HuH-7 (cell line): ENCODE measurements around the gene EEIG1.

Source experiments
- DNase-seq: peaks from one replicate; pipeline ENCODE4 v3.0.0; 2011; ENCODE audit warnings: low spot score

Gene EEIG1

GRCh38 chr9:127974769-127975261 lies 6.0 kb downstream of the EEIG1 start:
- no peak for DNase-seq

- no peak for DNase-seq
Observed at GRCh38 chr9:127974001-127974768, 6.6 kb downstream of the EEIG1 start.

GRCh38 chr9:127973169-127974000 lies 7.4 kb downstream of the EEIG1 start:
- DNase-seq = no peak

- DNase-seq = no peak
Observed at GRCh38 chr9:127972236-127972871, 8.4 kb downstream of the EEIG1 start.

GRCh38 chr9:127971357-127972235 lies 9.2 kb downstream of the EEIG1 start:
- no peak for DNase-seq

- no peak for DNase-seq
Observed at GRCh38 chr9:127970401-127971313, 10.1 kb downstream of the EEIG1 start.

- DNase-seq = no peak
Observed at GRCh38 chr9:127968700-127969383, 11.9 kb downstream of the EEIG1 start.

GRCh38 chr9:127968042-127968441 lies 12.7 kb downstream of the EEIG1 start:
- no peak for DNase-seq

GRCh38 chr9:127967151-127967809 lies 13.5 kb downstream of the EEIG1 start:
- no peak for DNase-seq

GRCh38 chr9:127966416-127967150 lies 14.2 kb downstream of the EEIG1 start:
- no peak for DNase-seq

GRCh38 chr9:127965953-127966352 lies 14.8 kb downstream of the EEIG1 start:
- no peak for DNase-seq

GRCh38 chr9:127963359-127964064 lies 17.3 kb downstream of the EEIG1 start:
- DNase-seq = no peak

GRCh38 chr9:127963041-127963358 lies 17.8 kb downstream of the EEIG1 start:
- DNase-seq = no peak

- no peak for DNase-seq
Observed at GRCh38 chr9:127962278-127962677, 18.5 kb downstream of the EEIG1 start.

- no peak for DNase-seq
Observed at GRCh38 chr9:127961613-127962155, 19.1 kb downstream of the EEIG1 start.

GRCh38 chr9:127961155-127961490 lies 19.7 kb downstream of the EEIG1 start:
- DNase-seq = no peak

- no peak for DNase-seq
Observed at GRCh38 chr9:127960410-127961154, 20.2 kb downstream of the EEIG1 start.
